Stimulated activated CD8-positive, alpha-beta memory T cell treated with anti-CD3 and anti-CD28 coated beads, Interleukin-2, amount 100 ng/mL, for 1 hour (primary cell): ENCODE results near the gene MRPS12.

Source experiments
- DNase-seq, 2 donors: peaks; one replicate each; pipeline ENCODE4 v3.0.0-alpha.2; 2020; ENCODE audit warnings: low read depth in 2 of 2

MRPS12 gene

DNA sequence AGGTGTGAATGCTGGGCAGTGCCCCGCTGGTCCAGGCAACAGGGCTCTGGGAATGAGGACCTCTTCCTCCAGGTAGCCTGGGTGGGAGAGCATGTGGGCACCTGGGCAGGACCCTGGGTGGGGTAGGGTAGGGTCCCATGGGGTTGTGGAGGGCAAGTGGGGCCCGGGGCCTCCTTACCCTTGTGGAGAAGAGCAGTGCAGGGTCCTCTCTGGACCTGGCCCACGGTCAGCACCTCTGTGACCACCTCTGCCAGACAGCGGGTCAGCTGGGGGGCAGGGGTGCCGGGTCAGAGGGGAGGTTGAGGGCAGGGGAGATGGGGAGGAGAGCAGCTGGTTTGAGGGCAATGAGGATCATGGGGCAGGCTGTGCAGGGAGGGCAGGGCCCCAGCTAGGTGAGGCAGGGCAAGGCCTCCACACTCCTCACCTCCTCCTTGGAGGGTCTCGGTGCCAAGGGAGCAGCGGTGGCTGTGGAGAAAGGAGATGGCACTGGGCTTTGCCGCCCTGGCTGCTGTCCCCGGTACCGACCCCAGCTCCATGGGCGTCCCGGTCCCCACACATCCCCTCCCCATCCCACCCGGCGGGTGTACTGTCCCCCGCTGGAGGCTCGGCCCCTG lies 19.2 kb upstream of the MRPS12 start:
- no peak for DNase-seq

DNA sequence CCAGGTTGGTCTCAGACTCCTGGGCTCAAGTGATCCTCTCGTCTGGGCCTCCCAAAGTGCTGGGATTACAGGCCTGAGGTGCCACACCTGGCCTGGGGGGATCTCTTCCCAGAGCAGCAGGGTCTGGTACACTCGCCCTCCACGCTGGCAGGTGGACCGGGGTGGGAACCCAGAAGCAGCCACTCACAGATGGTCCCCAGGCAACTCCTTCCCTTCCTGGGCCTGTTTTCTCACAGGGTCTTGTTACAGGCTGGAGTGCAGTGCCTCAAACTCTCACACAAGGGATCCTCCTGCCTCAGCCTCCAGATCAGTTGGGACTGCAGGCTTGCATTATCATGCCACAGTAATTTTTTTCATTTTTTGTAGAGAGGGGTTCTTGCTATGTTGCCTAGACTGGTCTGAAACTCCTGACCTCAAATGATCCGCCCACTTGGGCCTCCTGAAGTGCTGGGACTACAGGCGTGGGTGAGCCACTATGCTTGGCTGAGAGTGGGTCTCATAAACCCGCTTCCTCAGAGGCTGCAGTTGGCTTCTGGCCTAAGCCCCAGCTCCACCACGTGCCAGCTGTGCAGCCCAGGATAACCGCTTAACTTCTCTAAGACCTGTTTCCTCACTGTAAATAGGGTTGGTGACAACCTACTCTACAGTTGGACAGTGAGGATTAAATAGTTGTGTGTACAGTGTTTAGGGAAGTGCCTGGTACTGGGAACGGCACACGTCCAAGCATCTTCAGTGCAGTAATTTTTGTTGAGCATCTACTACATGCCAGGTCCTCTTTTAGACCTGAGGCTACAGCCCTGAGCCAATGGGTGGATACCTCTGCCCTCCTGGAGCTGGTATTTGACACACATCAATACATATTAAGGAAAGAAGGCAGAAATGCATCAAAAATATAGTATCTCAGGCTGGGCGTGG lies 17.9 kb upstream of the MRPS12 start:
- no peak for DNase-seq

DNA sequence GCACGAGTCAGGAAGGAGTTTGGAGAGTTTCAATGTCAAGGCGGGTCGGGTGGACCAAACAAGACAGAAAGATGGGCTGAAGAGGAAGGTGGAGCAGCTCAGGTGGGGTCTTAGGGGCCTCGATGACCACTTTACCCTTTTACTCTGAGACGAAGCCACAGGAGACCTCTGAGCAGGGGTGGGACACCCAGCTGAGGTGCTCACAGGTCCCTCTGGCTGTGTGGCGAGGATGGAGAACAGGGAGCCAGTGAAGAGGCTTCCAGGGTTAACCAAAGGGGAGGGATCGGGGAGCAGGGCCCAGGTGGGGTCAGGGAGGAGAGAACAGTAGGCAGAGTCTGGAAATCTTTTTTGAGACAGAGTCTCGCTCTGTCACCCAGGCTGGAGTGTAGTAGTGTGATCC lies 16.8 kb upstream of the MRPS12 start:
- DNase-seq, result no peak

DNA sequence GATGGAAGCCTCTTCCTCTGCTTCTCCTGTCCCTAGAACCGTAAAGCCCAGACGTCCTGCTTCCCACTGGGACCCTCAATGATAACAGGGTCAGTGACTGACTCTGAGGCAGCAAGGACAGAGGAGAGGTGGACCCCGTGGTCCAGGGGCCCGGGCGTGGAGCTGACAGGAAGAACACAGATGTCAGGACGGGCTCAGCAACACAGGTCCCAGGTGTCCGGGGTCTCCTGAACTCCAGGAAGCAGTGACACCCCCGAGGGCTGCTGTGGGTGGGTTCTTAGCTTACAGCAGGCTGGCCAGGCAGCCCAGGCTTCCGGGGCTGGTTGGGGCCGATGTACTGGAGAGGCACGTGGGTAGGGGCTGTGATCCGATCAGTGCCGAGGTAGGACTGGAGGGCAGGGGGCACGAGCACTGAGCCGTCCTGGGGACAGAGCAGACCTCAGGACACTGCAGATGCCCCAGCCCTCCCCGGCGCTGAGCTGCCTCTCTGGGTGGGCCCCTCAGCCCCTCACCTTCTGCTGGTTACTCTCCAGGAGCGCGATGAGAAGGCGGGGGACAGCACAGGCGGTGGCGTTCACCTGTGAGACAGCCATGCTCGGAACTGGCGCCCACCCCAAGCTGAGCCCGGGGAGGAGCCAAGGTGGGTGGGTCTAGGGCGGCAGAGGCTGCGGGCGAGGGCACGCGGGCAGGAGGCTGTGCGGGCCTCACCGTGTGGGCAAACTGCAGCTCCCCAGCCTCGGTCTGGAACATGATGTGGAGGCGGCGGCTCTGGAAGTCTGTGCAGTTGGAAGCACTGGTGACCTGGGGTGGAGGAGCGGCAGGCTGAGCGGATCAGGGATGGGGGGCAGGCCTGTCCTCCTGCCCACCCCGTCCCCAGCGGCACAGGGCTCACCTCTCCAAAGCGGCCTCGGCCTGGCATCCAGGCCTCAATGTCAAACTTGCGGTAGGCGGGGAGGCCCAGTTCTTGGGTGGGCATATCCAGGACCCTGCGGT lies 15.1 kb upstream of the MRPS12 start:
- DNase-seq, result no peak

DNA sequence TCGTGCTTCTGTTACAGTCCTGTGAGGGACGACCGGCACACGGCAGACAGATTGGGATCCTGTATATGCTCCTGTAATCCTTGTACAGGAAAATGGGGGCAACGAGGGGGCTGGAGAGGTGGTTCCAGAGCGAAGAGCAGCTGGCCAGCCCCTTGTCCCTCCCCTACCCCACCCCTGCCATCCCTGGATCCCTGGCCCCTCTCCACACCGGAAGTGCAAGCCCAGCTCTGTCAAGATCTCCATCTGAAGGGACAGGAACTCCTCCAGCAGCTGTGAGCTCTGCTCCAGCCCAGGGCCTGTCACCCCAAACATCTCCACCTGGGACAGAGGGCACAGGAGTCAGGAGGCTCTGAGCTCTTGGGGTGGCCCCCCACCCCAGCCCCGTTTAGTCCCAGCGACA lies 13.2 kb upstream of the MRPS12 start:
- no peak for DNase-seq

DNA sequence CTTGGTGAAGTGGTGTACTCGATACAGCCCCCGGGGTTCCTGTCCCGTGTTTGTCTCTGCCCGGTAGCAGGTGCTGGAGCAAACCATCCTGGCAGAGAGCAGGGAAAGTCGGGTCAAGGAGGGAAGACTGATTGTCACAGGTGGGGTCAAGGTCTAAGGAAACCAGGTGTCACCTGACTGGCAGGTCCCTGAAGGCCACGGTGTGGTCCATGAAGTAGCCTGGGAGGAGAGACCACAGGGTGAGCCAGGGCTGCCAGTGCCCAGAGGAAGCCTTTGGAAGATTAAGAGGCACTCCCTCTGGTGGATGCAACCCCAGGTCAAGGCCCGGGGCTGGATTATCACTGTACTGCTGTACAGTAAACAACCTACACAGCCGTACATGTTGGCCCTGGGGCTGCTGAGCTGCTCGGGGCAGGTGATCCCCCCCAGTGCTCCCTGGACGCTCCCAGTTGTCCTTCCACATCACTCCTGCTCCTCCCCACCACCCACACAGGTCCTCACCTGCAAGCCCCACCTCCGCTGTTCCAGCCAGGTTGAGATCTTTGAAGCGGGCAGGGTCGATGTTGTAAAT lies 12.7 kb upstream of the MRPS12 start:
- DNase-seq, result no peak

DNA sequence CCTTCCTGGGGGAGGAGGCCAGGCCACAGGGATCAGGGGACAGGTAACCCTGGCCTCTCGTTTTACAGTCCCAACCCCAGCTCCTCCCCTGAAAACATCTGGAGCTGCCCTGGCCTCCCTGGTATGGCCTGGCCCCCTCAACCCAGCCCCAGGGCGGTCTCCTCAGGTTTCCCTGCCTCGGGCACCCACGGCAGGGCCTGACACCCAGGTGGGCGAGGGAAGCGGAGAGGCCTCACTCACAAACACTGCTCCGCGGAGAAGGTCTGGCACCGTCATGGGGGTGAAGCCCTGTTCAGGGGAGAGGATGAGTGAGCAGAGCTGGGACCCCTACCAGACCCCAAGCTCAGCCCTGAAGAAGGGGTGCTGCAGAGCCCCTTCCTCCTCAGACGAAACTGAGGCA lies 12.2 kb upstream of the MRPS12 start:
- DNase-seq, result no peak

DNA sequence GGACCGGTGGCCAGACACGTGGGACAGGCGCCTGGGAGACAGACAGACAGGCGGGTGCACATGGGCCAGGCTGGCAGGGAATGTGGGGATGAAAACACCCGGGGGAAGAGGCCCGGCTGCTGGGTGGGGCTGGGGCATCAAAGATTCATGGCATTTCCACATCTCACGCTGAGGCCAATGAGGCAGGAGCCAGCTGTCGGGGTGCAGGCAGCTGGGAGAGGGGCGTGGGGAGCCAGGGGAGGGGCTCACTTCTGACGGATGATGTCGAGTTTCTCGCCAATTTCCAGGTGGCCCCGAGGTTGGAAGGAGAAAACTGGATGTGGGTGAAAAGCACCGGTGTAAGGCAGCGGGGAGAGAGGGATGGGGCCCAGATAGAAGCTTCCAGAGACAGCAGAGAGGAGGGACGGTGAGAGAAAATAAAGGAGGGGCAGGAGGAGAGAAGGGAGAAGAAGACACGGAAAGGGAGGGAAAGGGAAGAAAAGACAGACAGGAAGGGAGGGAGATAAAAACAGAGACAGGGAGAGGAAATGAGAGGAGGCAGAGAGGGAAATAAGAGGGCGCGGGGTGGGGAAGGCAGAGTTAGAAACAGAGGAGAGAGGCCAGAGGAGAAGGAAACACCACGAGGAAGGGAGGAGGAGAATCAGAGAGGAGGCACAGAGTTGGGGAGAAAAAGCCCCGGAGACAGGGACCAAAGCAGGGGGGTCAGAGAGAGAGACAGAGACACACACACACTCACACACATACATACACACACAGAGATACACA lies 10.7 kb upstream of the MRPS12 start:
- DNase-seq, result no peak

DNA sequence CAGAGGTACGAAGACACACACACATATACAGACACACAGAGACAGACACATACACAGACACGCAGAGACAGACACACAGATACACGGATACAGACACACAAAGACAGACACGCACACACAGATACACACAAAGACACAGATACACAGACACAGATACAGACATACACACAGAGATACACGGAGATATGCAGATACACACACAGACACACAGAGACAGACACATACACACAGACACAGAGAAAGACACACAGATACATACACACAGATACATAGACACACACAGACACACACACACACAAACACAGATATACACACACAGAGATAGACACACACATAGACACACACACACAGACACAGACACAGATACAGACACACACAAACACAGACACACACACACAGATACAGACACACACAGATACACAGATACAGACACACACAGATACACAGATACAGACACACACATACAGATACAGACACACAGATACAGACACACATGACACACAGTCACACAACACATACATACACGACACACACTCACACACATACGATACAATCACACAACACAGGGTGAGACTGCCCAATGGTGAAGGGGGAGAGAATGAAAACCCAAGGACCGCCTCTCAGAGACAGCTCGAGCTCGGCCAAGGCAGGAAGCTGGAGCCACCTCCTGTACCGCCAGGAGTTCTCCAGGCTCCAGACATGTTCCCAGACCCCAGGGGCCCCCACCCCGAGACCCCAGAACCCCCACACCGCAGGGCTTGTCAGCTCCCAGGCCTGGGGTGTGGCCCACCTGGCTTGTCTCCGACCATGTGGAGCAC lies 9.9 kb upstream of the MRPS12 start:
- no peak for DNase-seq

DNA sequence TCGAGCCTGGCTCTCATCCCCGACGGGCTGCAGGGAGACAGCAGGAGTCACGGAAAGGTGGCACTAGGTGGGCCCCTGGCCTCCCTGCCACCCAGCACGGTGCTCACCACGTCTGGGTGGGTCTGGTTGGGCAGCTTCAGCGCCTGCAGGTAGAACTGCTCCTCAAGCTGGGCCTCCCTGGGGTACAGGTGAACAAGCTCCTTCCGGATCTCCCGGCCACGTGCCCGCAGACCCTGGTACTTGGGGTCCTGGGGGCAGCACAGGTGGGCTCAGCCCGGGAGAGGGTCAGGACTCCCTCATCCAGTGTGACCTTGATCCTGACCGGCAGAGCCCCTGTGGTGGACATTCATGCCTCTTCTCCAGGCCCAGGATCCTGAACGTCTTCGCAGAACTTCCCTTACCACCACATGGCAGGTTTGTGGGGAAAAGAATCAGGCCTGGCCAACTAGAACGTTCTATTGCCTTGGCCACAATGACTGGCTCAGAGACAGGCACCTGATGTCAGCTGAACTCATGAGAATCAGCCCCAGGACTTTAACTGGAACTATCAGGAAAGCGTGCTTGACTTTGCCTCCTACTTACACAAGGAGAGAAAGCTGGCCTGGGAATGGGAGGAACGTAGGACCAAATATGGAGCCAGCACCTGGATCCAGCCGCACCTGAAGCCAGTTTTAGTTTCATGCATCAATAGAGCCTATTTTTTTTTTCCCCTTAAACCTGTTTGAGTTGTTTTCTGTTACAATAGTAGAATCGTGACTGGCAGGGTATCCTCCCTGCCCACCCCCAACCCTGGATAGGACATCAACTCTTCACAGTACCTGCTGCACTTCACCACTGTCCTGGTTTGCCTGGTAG lies 9.1 kb upstream of the MRPS12 start:
- DNase-seq, result no peak

DNA sequence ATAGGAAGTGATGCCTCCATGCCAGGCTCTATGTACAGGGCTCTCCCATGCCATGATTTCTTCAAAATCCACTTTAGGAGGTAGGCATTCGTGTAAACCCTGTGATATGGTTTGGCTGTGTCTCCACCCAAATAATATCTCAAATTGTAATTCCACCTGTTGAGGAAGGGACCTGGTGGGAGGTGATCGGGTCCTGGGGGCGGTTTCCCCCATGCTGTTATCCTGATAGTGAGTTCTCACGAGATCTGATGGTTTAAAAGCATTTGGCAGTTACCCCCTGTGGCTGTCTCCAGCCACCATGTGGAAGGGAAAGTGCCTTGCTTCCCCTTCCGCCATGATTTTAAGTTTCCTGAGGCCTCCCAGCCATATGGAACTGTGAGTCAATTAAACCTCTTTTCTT lies 8.3 kb upstream of the MRPS12 start:
- DNase-seq, result no peak

DNA sequence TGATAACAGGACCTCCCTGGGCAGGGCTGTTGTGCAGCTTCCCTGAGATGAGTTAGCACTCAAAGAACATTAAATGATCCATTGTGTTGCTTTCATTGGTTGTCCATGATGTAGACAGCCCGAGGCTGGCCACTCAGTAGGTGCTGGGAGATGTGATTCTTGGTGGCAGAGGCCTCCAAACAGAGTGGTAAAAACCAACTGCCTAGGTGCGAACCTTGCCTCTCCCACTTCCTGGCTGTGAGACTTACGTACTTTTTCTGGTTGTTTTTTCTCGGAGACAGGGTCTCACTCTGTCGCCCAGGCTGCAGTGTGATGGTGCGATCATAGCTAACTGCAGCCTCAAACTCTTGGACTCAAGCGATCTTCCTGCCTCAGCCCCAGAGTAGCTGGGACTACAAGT lies 6.4 kb upstream of the MRPS12 start:
- DNase-seq, result peak in 1 of 2 donors; percentile 23

DNA sequence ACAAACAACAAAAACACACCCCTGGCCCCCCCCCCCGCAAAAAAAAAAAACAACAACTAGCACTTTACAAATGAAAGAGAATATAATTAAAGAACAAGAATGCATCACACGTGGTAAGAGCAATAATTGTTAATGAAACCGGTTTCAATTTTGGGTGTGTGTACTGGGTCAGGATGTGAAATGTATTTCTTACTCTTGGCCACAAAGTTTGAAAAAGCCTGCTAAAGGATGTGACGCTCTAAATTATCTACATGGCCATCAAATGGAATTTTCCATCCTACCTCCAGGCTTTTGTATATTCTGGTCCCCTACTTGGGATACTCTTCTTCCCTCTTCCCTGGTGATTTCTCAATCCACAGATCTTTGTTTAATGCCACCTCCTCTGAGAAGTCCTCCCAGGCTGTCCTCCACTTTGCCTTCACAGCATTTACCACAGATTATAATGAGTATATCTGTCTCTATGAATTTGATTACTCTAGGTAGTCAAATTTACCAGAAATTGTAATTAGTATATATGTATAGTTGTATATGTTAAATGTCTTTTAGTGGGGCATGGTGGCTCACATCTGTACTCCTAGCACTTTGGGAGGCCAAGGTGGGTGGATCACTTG lies 2.2 kb upstream of the MRPS12 start:
- no peak for DNase-seq

DNA sequence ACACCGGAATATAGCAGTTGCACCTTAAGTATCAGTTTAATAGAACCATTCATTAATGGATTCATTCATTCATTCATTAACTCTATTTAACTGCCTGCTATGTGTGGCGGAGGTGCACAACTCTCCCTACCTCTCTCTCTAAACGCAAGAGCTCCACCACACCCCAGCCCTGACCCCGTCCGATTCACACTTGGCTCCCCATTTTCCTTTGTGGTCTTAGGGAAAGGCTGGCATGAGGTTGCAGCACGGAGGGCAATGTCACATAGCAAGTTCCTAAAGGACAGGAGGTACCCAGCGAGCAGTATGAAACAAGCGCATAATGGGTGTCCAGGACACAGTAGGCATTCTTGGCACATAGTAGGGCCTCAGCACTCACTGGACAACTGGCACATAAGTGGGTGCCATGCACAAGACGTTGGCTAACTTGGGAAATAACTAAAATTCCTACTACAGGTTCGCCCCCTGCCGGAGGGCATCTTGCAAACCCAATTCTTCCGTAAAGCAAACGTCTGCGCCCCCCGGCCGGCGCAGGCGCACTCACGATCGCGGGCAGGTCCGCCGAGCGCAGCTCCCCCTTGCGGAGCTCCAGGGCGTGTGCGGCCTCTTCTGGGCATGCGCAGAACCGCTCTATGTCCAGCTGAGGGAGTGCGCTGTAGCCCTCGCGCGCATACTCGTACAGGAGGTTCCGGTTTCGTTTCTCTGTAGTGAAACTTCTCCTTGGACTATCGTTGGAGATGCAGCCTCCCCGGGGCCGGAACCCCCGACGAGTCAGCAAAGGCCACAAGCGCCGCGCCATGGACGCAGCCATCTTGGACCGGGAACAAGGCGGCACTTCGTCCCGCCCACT lies 592 bp upstream of the MRPS12 start, which contains the start of gene SARS2:
Gene SARS2, minus strand, starts transcription at position 835 of the 847 bp plus-strand sequence. Its CDS starts 27 bp downstream, at position 808.
- peak; percentile 87 for DNase-seq

DNA sequence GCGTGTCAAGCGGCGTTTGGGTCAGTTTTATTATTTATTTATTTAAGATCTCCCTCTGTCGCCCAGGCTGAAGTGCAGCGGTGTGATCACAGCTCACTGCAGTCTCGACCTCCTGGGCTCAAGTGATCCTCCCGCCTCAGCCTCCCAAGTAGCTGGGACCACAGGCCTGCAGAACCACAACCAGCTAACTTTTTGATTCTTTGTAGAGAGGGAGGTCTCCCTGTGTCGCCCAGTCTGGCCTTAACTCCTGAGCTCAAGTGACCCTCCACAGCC lies 713 bp downstream of the MRPS12 start:
- DNase-seq, result no peak

DNA sequence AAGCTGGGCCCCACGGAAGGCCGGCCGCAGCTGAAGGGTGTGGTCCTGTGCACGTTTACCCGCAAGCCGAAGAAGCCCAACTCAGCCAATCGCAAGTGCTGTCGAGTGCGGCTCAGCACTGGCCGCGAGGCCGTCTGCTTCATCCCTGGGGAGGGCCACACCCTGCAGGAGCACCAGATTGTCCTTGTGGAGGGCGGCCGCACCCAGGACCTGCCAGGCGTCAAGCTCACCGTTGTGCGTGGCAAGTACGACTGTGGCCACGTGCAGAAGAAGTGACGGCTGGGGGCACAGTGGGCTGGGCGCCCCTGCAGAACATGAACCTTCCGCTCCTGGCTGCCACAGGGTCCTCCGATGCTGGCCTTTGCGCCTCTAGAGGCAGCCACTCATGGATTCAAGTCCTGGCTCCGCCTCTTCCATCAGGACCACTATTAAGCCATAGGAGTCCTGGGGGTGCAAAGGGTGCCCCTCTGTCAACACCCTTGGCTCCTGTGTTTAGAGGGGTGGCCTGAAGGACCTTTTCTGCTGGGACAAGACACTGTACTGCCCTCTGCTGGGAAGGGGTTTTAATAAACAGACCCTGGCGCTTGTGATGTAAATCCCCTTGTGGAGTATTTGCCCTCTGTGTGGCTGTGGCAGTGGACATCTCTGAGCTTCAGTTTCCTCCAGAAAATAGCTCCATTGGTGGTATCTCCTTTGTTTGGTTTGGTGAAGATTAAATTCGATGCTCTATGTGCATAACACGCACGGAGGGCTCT lies 1.9 kb downstream of the MRPS12 start:
- DNase-seq, result no peak

DNA sequence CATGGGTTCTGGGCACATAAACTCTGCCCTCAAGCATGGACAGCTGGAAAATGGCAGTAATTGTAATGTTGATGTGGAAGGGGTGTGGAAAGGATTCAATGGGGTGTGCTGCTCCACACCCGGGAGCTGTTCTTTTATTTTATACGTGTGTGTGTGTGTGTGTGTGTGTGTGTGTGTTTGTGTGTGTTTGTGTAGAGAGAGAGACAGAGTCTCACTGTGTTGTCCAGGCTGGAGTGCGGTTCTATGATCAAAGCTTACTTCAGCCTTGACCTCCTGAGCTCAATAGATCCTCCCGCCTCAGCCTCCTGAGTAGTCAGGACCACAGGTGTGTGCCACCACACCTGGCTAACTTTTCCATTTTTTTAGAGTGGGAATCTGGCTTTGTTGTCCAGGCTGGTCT lies 2.8 kb downstream of the MRPS12 start:
- no peak for DNase-seq
